Measurements from ENCODE around the gene WWOX.

Gene WWOX

GRCh38 chr16:78574571-78574970 is 475.1 kb downstream of the WWOX start:
- DNase-seq (ENCODE audit: insufficient read length, low spot score), result no peak
- TF ChIP-seq POU2F2 (IDR thresholded peaks at IDR 0.05; ENCODE audit: low read depth, low read length) (no peak), POLR2A (IDR thresholded peaks at IDR 0.05; ENCODE audit: low read depth, low read length) (no peak), SPI1 (IDR thresholded peaks at IDR 0.05; ENCODE audit: low read depth, low read length) (no peak), POLR2AphosphoS5 (IDR thresholded peaks at IDR 0.05; ENCODE audit: low read depth, low read length) (no peak), PAX5 (IDR thresholded peaks at IDR 0.05; ENCODE audit: insufficient read depth, low read length, severe bottlenecking) (no peak), TAF1 (IDR thresholded peaks at IDR 0.05; ENCODE audit: low read depth, low read length) (no peak)
- no peak for FAIRE-seq

DNA sequence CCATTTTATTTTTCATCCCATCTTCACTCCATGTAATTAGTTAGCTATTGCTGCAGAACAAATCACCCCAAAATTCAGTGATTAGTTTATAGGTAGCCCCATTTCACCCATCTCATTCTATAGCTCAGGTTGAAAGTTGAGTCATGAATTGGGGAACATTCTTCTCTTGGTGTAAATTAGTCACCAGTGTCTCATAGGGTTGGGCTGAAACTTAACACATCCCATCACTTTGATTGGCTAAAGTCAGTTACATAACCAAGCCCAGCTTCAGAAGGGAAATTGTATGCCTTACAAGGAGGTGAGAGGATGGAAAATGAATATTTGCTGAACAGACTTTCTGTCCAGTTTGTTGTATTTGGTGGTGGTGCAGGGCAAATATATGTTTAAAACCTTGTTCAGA is 477.5 kb downstream of the WWOX start:
- no peak for TF ChIP-seq TAF1 (IDR thresholded peaks at IDR 0.05; ENCODE audit: low read depth, low read length)
- TF ChIP-seq POLR2AphosphoS5 (IDR thresholded peaks at IDR 0.05; ENCODE audit: low read depth, low read length), result no peak
- TF ChIP-seq PAX5 (IDR thresholded peaks at IDR 0.05; ENCODE audit: insufficient read depth, low read length, severe bottlenecking), result no peak
- FAIRE-seq (no peak), DNase-seq (ENCODE audit: insufficient read length, low spot score) (no peak)

GRCh38 chr16:78577630-78578029 is 478.2 kb downstream of the WWOX start:
- no peak for TF ChIP-seq PAX5 (IDR thresholded peaks at IDR 0.05; ENCODE audit: insufficient read depth, low read length, severe bottlenecking)
- no peak for TF ChIP-seq POLR2A (IDR thresholded peaks at IDR 0.05; ENCODE audit: low read depth, low read length)
- no peak for TF ChIP-seq TAF1 (IDR thresholded peaks at IDR 0.05; ENCODE audit: low read depth, low read length)
- no peak for TF ChIP-seq POLR2AphosphoS5 (IDR thresholded peaks at IDR 0.05; ENCODE audit: low read depth, low read length)
- no peak for TF ChIP-seq POU2F2 (IDR thresholded peaks at IDR 0.05; ENCODE audit: low read depth, low read length)
- TF ChIP-seq SPI1 (IDR thresholded peaks at IDR 0.05; ENCODE audit: low read depth, low read length), result no peak
- FAIRE-seq (no peak), DNase-seq (ENCODE audit: insufficient read length, low spot score) (no peak)

DNA sequence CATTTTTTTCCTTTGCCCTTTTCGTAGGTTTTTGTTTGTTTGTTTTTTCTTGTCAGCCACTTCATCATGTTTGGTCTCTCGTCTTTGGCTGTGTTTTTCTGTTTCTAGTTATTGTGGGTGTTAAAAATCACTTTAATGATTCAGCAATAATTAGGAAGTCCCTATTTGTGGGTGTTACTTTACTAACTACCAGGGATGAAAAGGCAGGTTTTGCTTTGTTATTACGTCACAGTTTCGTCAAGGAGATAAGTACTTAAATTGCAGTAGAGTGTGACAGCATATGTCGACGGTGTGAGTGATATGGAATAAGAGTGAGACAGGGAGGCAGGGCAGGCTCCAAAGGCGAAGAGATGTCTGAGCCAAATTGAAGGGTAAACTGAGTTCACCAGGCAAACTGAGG is 479.6 kb downstream of the WWOX start:
- DNase-seq (ENCODE audit: insufficient read length, low spot score) (no peak), FAIRE-seq (no peak)
- TF ChIP-seq POLR2A (IDR thresholded peaks at IDR 0.05; ENCODE audit: low read depth, low read length), result no peak
- TF ChIP-seq PAX5 (IDR thresholded peaks at IDR 0.05; ENCODE audit: insufficient read depth, low read length, severe bottlenecking), result no peak
- no peak for TF ChIP-seq POU2F2 (IDR thresholded peaks at IDR 0.05; ENCODE audit: low read depth, low read length)
- no peak for TF ChIP-seq POLR2AphosphoS5 (IDR thresholded peaks at IDR 0.05; ENCODE audit: low read depth, low read length)
- TF ChIP-seq SPI1 (IDR thresholded peaks at IDR 0.05; ENCODE audit: low read depth, low read length), result no peak
- no peak for TF ChIP-seq TAF1 (IDR thresholded peaks at IDR 0.05; ENCODE audit: low read depth, low read length)

GRCh38 chr16:78583441-78583840 is 484.0 kb downstream of the WWOX start:
- TF ChIP-seq POLR2A (IDR thresholded peaks at IDR 0.05; ENCODE audit: low read depth, low read length), result no peak
- DNase-seq (ENCODE audit: insufficient read length, low spot score) (no peak), FAIRE-seq (no peak)

GRCh38 chr16:78584213-78584860 is 484.9 kb downstream of the WWOX start:
- TF ChIP-seq POLR2A (IDR thresholded peaks at IDR 0.05; ENCODE audit: low read depth, low read length) (no peak), SPI1 (IDR thresholded peaks at IDR 0.05; ENCODE audit: low read depth, low read length) (no peak), POU2F2 (IDR thresholded peaks at IDR 0.05; ENCODE audit: low read depth, low read length) (no peak), POLR2AphosphoS5 (IDR thresholded peaks at IDR 0.05; ENCODE audit: low read depth, low read length) (no peak), TAF1 (IDR thresholded peaks at IDR 0.05; ENCODE audit: low read depth, low read length) (no peak), PAX5 (IDR thresholded peaks at IDR 0.05; ENCODE audit: insufficient read depth, low read length, severe bottlenecking) (no peak)
- no peak for FAIRE-seq
- DNase-seq (ENCODE audit: insufficient read length, low spot score), result no peak

DNA sequence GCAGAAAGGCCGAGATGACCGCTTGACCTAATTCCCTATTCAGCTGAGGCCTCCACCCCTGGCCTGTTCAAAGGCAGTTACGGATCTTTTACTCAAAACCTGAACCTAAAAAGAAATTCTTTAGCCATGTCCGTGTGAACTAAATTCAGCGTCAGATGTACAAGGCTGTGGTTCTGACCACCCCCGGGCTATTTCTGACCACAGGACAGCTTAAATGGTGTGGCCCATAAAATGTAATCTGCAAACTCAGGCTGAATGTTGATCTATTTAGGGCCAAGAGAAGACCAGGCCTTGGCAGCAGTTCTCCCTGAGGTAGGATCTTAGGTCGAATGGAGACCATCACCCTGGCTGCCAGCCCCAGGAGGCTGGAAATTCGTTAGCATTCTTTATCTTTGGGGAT is 485.5 kb downstream of the WWOX start:
- FAIRE-seq, result no peak

GRCh38 chr16:78589331-78589730 is 489.9 kb downstream of the WWOX start:
- FAIRE-seq, result no peak
- TF ChIP-seq SPI1 (IDR thresholded peaks at IDR 0.05; ENCODE audit: low read depth, low read length) (no peak), PAX5 (IDR thresholded peaks at IDR 0.05; ENCODE audit: insufficient read depth, low read length, severe bottlenecking) (no peak), POLR2A (IDR thresholded peaks at IDR 0.05; ENCODE audit: low read depth, low read length) (no peak), TAF1 (IDR thresholded peaks at IDR 0.05; ENCODE audit: low read depth, low read length) (no peak)
- no peak for DNase-seq (ENCODE audit: insufficient read length, low spot score)

More for the DNA sequence above, 485.5 kb downstream of the WWOX start:
- TF ChIP-seq POLR2A (IDR thresholded peaks at IDR 0.05; ENCODE audit: low read depth, low read length) (no peak), PAX5 (IDR thresholded peaks at IDR 0.05; ENCODE audit: insufficient read depth, low read length, severe bottlenecking) (no peak), POU2F2 (IDR thresholded peaks at IDR 0.05; ENCODE audit: low read depth, low read length) (no peak), POLR2AphosphoS5 (IDR thresholded peaks at IDR 0.05; ENCODE audit: low read depth, low read length) (no peak), TAF1 (IDR thresholded peaks at IDR 0.05; ENCODE audit: low read depth, low read length) (no peak), SPI1 (IDR thresholded peaks at IDR 0.05; ENCODE audit: low read depth, low read length) (no peak)
- DNase-seq (ENCODE audit: insufficient read length, low spot score), result no peak

GRCh38 chr16:78591682-78592103 is 492.2 kb downstream of the WWOX start:
- no peak for DNase-seq (ENCODE audit: insufficient read length, low spot score)
- no peak for FAIRE-seq
- TF ChIP-seq SPI1 (IDR thresholded peaks at IDR 0.05; ENCODE audit: low read depth, low read length) (no peak), POLR2A (IDR thresholded peaks at IDR 0.05; ENCODE audit: low read depth, low read length) (no peak), TAF1 (IDR thresholded peaks at IDR 0.05; ENCODE audit: low read depth, low read length) (no peak), POLR2AphosphoS5 (IDR thresholded peaks at IDR 0.05; ENCODE audit: low read depth, low read length) (no peak), PAX5 (IDR thresholded peaks at IDR 0.05; ENCODE audit: insufficient read depth, low read length, severe bottlenecking) (no peak), POU2F2 (IDR thresholded peaks at IDR 0.05; ENCODE audit: low read depth, low read length) (no peak)

- no peak for FAIRE-seq
- no peak for DNase-seq (ENCODE audit: insufficient read length, low spot score)
- TF ChIP-seq POLR2A (IDR thresholded peaks at IDR 0.05; ENCODE audit: low read depth, low read length) (no peak), POU2F2 (IDR thresholded peaks at IDR 0.05; ENCODE audit: low read depth, low read length) (no peak), TAF1 (IDR thresholded peaks at IDR 0.05; ENCODE audit: low read depth, low read length) (no peak), POLR2AphosphoS5 (IDR thresholded peaks at IDR 0.05; ENCODE audit: low read depth, low read length) (no peak), PAX5 (IDR thresholded peaks at IDR 0.05; ENCODE audit: insufficient read depth, low read length, severe bottlenecking) (no peak), SPI1 (IDR thresholded peaks at IDR 0.05; ENCODE audit: low read depth, low read length) (no peak)
These were observed 492.7 kb downstream of the WWOX start for GRCh38 chr16:78592111-78592510.

Measured in GM12891 (cell line).